OCI-LY3 (cell line): ENCODE data around the gene TOR1A.

Source experiments
- H2AFZ ChIP-seq: fragments of 200-600, 300-600 bp; shearing (Covaris generic); 2 replicates; pipeline ENCODE4 v1.6.0; 2014; ENCODE audit warnings: antibody characterized with exemption, low read depth, low read length
- H3K27ac ChIP-seq: fragments of 200-600, 300-600 bp; sonication (generic); 2 replicates; pipeline ENCODE4 v1.5.1; 2014; ENCODE audit warnings: mild to moderate bottlenecking, low read length, moderate library complexity, mixed read lengths
- H3K27me3 ChIP-seq: fragments of 200-600, 300-600 bp; sonication (generic); 2 replicates; pipeline ENCODE4 v1.6.1; 2014; ENCODE audit warnings: low read depth, low read length, mixed read lengths
- H3K36me3 ChIP-seq: fragments of 200-600, 300-600 bp; sonication (generic); replicated peaks from 2 replicates; pipeline ENCODE3; 2014; ENCODE audit warnings: low read depth, low read length, mixed read lengths
- H3K4me1 ChIP-seq: fragments of 300-600, 200-600 bp; sonication (generic); 2 replicates; pipeline ENCODE4 v1.6.1; 2014; ENCODE audit warnings: low read length, mixed read lengths
- H3K4me2 ChIP-seq: fragments of 200-600, 300-600 bp; sonication (generic); 2 replicates; pipeline ENCODE4 v1.6.1; 2014; ENCODE audit warnings: low read length, mixed read lengths
- H3K4me3 ChIP-seq: fragments of 300-600, 200-600 bp; sonication (generic); 2 replicates; pipeline ENCODE4 v1.5.1; 2014; ENCODE audit warnings: antibody characterized with exemption, mild to moderate bottlenecking, low read length, moderate library complexity
- H3K79me2 ChIP-seq: fragments of 300-600, 200-600 bp; shearing (Covaris generic); 2 replicates; pipeline ENCODE4 v1.6.1; 2014; ENCODE audit warnings: mild to moderate bottlenecking, low read length, mixed read lengths
- H3K9ac ChIP-seq: fragments of 300-600, 200-600 bp; shearing (Covaris generic); 2 replicates; pipeline ENCODE4 v1.6.0; 2014; ENCODE audit warnings: mild to moderate bottlenecking, low read length, moderate library complexity
- H3K9me3 ChIP-seq: fragments of 200-600, 300-600 bp; shearing (Covaris generic); 2 replicates; pipeline ENCODE4 v1.6.1; 2014; ENCODE audit warnings: low read length, mixed read lengths; ENCODE audit not compliant: insufficient read depth
- H4K20me1 ChIP-seq: fragments of 200-600, 300-600 bp; sonication (generic); 2 replicates; pipeline ENCODE4 v1.6.1; 2016; ENCODE audit warnings: low read length, mixed read lengths; ENCODE audit not compliant: insufficient read depth
- EZH2phosphoT487 ChIP-seq: fragments of 200-600 bp; shearing (Covaris generic); IDR thresholded peaks from 2 replicates; pipeline ENCODE4 v1.6.1; 2018; ENCODE audit warnings: antibody characterized with exemption, mixed run types, low read depth
- TF ChIP-seq, protein P1 (sequence below): fragments of 200-600, 300-600 bp; sonication (generic); IDR thresholded peaks from 2 replicates; pipeline ENCODE4 v1.5.1; 2014; ENCODE audit warnings: antibody characterized with exemption, low read length, low read depth

The TOR1A gene

GRCh38 chr9:129853614-129854013 is 29.7 kb upstream of the TOR1A start:
- Histone ChIP-seq H3K4me1 (no peaks in the 10 kb centered on the region), H3K27me3 (no peaks in the 10 kb centered on the region), H3K27ac (no peak overlapping the region), H3K4me2 (no peak overlapping the region), H4K20me1 (no peaks in the 10 kb centered on the region), H3K9me3 (no peaks in the 10 kb centered on the region), H3K79me2 (no peaks in the 10 kb centered on the region), H3K9ac (no peak overlapping the region), H2AFZ (no peak overlapping the region), H3K4me3 (no peak overlapping the region), H3K36me3 (no peaks in the 10 kb centered on the region)
- TF ChIP-seq, protein P1, sequence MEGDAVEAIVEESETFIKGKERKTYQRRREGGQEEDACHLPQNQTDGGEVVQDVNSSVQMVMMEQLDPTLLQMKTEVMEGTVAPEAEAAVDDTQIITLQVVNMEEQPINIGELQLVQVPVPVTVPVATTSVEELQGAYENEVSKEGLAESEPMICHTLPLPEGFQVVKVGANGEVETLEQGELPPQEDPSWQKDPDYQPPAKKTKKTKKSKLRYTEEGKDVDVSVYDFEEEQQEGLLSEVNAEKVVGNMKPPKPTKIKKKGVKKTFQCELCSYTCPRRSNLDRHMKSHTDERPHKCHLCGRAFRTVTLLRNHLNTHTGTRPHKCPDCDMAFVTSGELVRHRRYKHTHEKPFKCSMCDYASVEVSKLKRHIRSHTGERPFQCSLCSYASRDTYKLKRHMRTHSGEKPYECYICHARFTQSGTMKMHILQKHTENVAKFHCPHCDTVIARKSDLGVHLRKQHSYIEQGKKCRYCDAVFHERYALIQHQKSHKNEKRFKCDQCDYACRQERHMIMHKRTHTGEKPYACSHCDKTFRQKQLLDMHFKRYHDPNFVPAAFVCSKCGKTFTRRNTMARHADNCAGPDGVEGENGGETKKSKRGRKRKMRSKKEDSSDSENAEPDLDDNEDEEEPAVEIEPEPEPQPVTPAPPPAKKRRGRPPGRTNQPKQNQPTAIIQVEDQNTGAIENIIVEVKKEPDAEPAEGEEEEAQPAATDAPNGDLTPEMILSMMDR = no peak
- TF ChIP-seq EZH2phosphoT487 = no peak

DNA sequence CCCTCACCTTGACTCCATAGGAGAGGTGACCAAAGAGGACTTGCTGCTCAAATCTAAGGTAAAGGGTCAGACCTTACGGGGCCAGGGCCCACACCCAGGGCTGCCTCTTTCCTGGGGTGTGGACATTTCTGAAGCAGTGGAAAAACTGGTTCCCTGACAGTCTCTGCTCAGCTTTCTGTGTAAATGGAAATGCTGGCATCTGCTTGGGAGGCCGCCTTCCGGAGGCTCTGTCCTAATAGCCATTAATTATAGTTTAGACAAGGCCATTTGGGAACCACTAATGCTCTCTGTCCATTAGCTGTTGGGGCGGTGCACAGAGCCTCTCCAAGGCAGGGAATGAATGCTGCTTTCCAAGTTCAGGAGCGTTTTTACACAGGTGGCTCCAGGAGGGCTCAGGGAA is 28.6 kb upstream of the TOR1A start:
- Histone ChIP-seq H3K9ac (no peak overlapping the region), H3K4me3 (no peak overlapping the region), H4K20me1 (no peaks in the 10 kb centered on the region), H3K27ac (no peak overlapping the region), H3K27me3 (no peaks in the 10 kb centered on the region), H3K4me1 (no peaks in the 10 kb centered on the region), H2AFZ (no peak overlapping the region), H3K36me3 (no peaks in the 10 kb centered on the region), H3K4me2 (no peak overlapping the region), H3K9me3 (no peaks in the 10 kb centered on the region), H3K79me2 (no peaks in the 10 kb centered on the region)
- TF ChIP-seq, protein P1 = no peak
- no peak for TF ChIP-seq EZH2phosphoT487

DNA sequence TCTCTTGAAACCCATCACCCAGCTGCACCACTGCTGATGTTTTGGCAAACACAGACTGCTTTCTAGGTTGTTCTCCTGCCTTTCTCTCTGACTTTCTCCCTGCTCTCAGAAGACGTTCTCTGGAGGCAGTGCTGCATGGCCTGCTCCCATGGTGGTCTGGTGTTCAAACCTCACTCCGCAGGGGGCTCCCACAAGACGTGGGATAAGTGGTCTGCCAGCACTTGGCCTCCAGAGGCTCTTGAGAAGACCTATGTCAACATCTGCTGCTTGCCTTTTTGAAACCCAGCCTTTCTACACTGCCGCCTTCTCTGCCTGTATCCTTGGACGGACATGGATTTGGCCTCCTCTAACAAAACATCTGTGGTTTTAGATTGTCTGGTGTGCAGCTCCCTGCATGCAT is 27.9 kb upstream of the TOR1A start:
- Histone ChIP-seq H3K9me3 (no peaks in the 10 kb centered on the region), H3K27me3 (no peaks in the 10 kb centered on the region), H3K4me3 (no peak overlapping the region), H3K9ac (no peak overlapping the region), H3K4me2 (no peak overlapping the region), H2AFZ (no peak overlapping the region), H3K4me1 (no peaks in the 10 kb centered on the region), H4K20me1 (no peaks in the 10 kb centered on the region), H3K27ac (no peak overlapping the region), H3K36me3 (no peaks in the 10 kb centered on the region), H3K79me2 (no peaks in the 10 kb centered on the region)
- TF ChIP-seq, protein P1 = no peak

DNA sequence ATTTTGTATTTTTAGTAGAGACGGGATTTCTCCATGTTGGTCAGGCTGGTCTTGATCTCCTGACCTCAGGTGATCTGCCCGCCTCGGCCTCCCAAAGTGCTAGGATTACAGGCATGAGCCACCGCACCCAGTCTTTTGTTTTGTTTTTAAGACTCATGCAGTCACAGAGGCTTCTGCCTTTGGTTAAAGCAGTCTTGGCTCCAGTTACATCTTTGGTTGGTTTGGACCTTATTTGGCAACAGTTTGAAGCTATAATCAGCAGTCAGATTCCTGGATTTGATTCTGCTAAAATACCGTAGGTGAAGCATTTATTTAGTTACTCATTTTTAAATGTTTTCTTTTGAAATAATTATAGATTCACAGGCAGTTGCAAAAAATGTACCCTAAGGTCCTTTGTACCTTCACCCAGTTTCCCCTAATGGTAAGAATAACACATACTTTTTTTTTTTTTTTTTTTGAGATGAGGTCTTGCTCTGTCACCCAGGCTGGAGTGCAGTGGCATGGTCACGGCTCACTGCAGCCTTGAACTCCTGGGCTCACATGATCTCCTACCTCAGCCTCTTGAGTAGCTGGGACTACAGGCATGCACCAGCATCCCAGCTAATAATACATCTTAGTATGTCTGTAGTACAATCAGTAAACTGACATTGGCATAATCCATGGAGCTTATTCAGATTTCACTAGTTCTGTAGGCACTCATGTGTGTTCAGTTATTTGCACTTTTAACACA is 27.1 kb upstream of the TOR1A start:
- no peak overlapping the region for H3K9ac ChIP-seq
- no peaks in the 10 kb centered on the region for H3K79me2 ChIP-seq
- H3K27me3 ChIP-seq = no peaks in the 10 kb centered on the region
- H3K9me3 ChIP-seq = no peaks in the 10 kb centered on the region
- H2AFZ ChIP-seq = no peak overlapping the region
- no peak overlapping the region for H3K4me3 ChIP-seq
- TF ChIP-seq, protein P1 = no peak
- no peak for TF ChIP-seq EZH2phosphoT487
- H3K4me1 ChIP-seq = no peaks in the 10 kb centered on the region
- no peaks in the 10 kb centered on the region for H3K36me3 ChIP-seq
- H4K20me1 ChIP-seq = no peaks in the 10 kb centered on the region
- no peak overlapping the region for H3K4me2 ChIP-seq
- H3K27ac ChIP-seq = no peak overlapping the region
